GM21529 (cell line): ENCODE measurements around the gene OTOA.
"Not testable (repeated sequence)": the region's sequence is repeated elsewhere in the genome, so short reads cannot be mapped to it uniquely, and the experiment has no call there.

Source experiments
- ATAC-seq: cut with Tn5 transposase; IDR thresholded peaks from one replicate; pipeline ENCODE4 v1.9.1; 2021; ENCODE audit not compliant: unreplicated experiment

Gene OTOA

GRCh38 chr16:21717608-21718007 lies 53.8 kb downstream of the OTOA start:
- no peak for ATAC-seq

GRCh38 chr16:21719283-21719682 lies 55.5 kb downstream of the OTOA start:
- no peak for ATAC-seq

GRCh38 chr16:21720533-21720932 lies 56.8 kb downstream of the OTOA start:
- no peak for ATAC-seq

GRCh38 chr16:21722771-21723455 lies 59.1 kb downstream of the OTOA start:
- ATAC-seq = no peak

GRCh38 chr16:21723532-21723931 lies 59.8 kb downstream of the OTOA start:
- no peak for ATAC-seq

- ATAC-seq = no peak
Observed at GRCh38 chr16:21727344-21727743, 63.6 kb downstream of the OTOA start.

- not testable (repeated sequence) for ATAC-seq
Observed at GRCh38 chr16:21731233-21731632, 67.5 kb downstream of the OTOA start.

GRCh38 chr16:21740637-21741036 lies 76.9 kb downstream of the OTOA start:
- ATAC-seq = not testable (repeated sequence)

- not testable (repeated sequence) for ATAC-seq
Observed at GRCh38 chr16:21756192-21757079, 92.7 kb downstream of the OTOA start.

- ATAC-seq = peak; percentile 63
Observed at GRCh38 chr16:21757080-21757671, 93.4 kb downstream of the OTOA start.

- not testable (repeated sequence) for ATAC-seq
Observed at GRCh38 chr16:21768280-21768679, 104.5 kb downstream of the OTOA start.

GRCh38 chr16:21768810-21769209 lies 105.0 kb downstream of the OTOA start:
- ATAC-seq = not testable (repeated sequence)

GRCh38 chr16:21769284-21769683 lies 105.5 kb downstream of the OTOA start:
- ATAC-seq = not testable (repeated sequence)

- ATAC-seq = not testable (repeated sequence)
Observed at GRCh38 chr16:21770584-21770983, 106.8 kb downstream of the OTOA start.

- ATAC-seq = not testable (repeated sequence)
Observed at GRCh38 chr16:21772547-21773206, 108.9 kb downstream of the OTOA start.

GRCh38 chr16:21773207-21773553 lies 109.4 kb downstream of the OTOA start:
- ATAC-seq = not testable (repeated sequence)

- not testable (repeated sequence) for ATAC-seq
Observed at GRCh38 chr16:21780525-21780924, 116.8 kb downstream of the OTOA start.

GRCh38 chr16:21790506-21790905 lies 126.7 kb downstream of the OTOA start:
- ATAC-seq = peak; percentile 44

- not testable (repeated sequence) for ATAC-seq
Observed at GRCh38 chr16:21793310-21793709, 129.5 kb downstream of the OTOA start.

- ATAC-seq = not testable (repeated sequence)
Observed at GRCh38 chr16:21798601-21799000, 134.8 kb downstream of the OTOA start.
